Neuronal stem cell (in vitro differentiated cells): ENCODE measurements around the gene PTRH2.

Source experiments
- DNase-seq: peaks from one replicate; pipeline ENCODE4 v3.0.0-alpha.2; 2013; ENCODE audit warnings: low spot score
- H2AFZ ChIP-seq: one replicate; pipeline ENCODE4 v1.6.1; 2013; ENCODE audit warnings: mild to moderate bottlenecking, low read length, inconsistent platforms
- H2AK5ac ChIP-seq: 2 replicates; pipeline ENCODE4 v1.6.1; 2013; ENCODE audit warnings: low read depth, mild to moderate bottlenecking, inconsistent platforms, low read length, moderate library complexity, mixed read lengths
- H2BK120ac ChIP-seq: 2 replicates; pipeline ENCODE4 v1.6.1; 2013; ENCODE audit warnings: low read depth, mild to moderate bottlenecking, inconsistent platforms, low read length, moderate library complexity, mixed read lengths
- H2BK12ac ChIP-seq: one replicate; pipeline ENCODE4 v1.6.1; 2013; ENCODE audit warnings: low read length, inconsistent platforms
- H2BK15ac ChIP-seq: 2 replicates; pipeline ENCODE4 v1.6.1; 2013; ENCODE audit warnings: mild to moderate bottlenecking, low read length, inconsistent platforms, mixed read lengths
- H2BK5ac ChIP-seq: one replicate; pipeline ENCODE4 v1.6.1; 2013; ENCODE audit warnings: inconsistent platforms, mild to moderate bottlenecking, low read length, moderate library complexity
- H3K14ac ChIP-seq: one replicate; pipeline ENCODE4 v1.6.1; 2013; ENCODE audit warnings: low read length, inconsistent platforms
- H3K18ac ChIP-seq: 2 replicates; pipeline ENCODE4 v1.6.1; 2013; ENCODE audit warnings: low read length, inconsistent platforms
- H3K23ac ChIP-seq: 2 replicates; pipeline ENCODE4 v1.6.1; 2013; ENCODE audit warnings: low read depth, mild to moderate bottlenecking, mixed read lengths, low read length, inconsistent platforms; ENCODE audit not compliant: poor library complexity
- H3K27ac ChIP-seq: replicated peaks from 3 replicates; pipeline ENCODE4 v1.5.1; 2013; ENCODE audit warnings: low read length, inconsistent platforms
- H3K27me3 ChIP-seq, 3 experiments: 2 replicates each; pipeline ENCODE4 v1.6.1; 2013; ENCODE audit warnings: low read length in 3 of 3, mild to moderate bottlenecking in 2 of 3, inconsistent platforms in 1 of 3, low read depth in 1 of 3, mixed read lengths in 1 of 3, moderate library complexity in 1 of 3; ENCODE audit not compliant: control insufficient read depth in 3 of 3, insufficient read depth in 3 of 3
- H3K36me3 ChIP-seq, 2 donors: replicated peaks in 1 of 2; 2 replicates each; pipeline ENCODE4 v1.6.1; 2013; ENCODE audit warnings: low read length in 2 of 2; ENCODE audit not compliant: control insufficient read depth in 2 of 2, insufficient read depth in 2 of 2
- H3K4ac ChIP-seq: 2 replicates; pipeline ENCODE4 v1.6.1; 2013; ENCODE audit warnings: inconsistent platforms, mild to moderate bottlenecking, low read length, moderate library complexity
- H3K4me1 ChIP-seq, 2 donors: 1 replicate in 1 of 2; 2 replicates in 1 of 2; pipeline ENCODE4 v1.6.1; 2013; ENCODE audit warnings: low read length in 2 of 2, low read depth in 1 of 2; ENCODE audit not compliant: control insufficient read depth in 2 of 2, insufficient read depth in 1 of 2
- H3K4me2 ChIP-seq: one replicate; pipeline ENCODE4 v1.6.1; 2013; ENCODE audit warnings: mild to moderate bottlenecking, low read length, inconsistent platforms; ENCODE audit not compliant: insufficient read depth, poor library complexity, severe bottlenecking
- H3K4me3 ChIP-seq, 2 donors: 2 replicates each; pipeline ENCODE4 v1.5.1; 2013; ENCODE audit warnings: low read length in 2 of 2, mild to moderate bottlenecking in 2 of 2, inconsistent platforms in 1 of 2, moderate library complexity in 1 of 2
- H3K79me1 ChIP-seq: one replicate; pipeline ENCODE4 v1.6.1; 2013; ENCODE audit warnings: low read depth, mild to moderate bottlenecking, inconsistent platforms, low read length, moderate library complexity
- H3K9ac ChIP-seq: one replicate; pipeline ENCODE4 v1.6.1; 2013; ENCODE audit warnings: mild to moderate bottlenecking, low read depth, low read length, inconsistent platforms; ENCODE audit not compliant: poor library complexity
- H3K9me3 ChIP-seq, 2 donors: replicated peaks in 1 of 2; 2 replicates each; pipeline versions ENCODE3 to v1.6.1; 2013; ENCODE audit warnings: low read length in 2 of 2, mild to moderate bottlenecking in 2 of 2, inconsistent platforms in 1 of 2, low read depth in 1 of 2, mixed read lengths in 1 of 2, moderate library complexity in 1 of 2; ENCODE audit not compliant: control insufficient read depth in 2 of 2, insufficient read depth in 1 of 2
- H4K8ac ChIP-seq: one replicate; pipeline ENCODE4 v1.6.1; 2013; ENCODE audit warnings: low read depth, mild to moderate bottlenecking, inconsistent platforms, low read length, moderate library complexity
- H4K91ac ChIP-seq: one replicate; pipeline ENCODE4 v1.6.1; 2013; ENCODE audit warnings: low read length, low read depth, mild to moderate bottlenecking, inconsistent platforms; ENCODE audit not compliant: poor library complexity
- WGBS, 2 donors: extraction: QIAGEN DNeasy Blood & Tissue Kit; methylation state at CpG; one replicate each; pipeline ENCODE4 v1.1.7; 2013; ENCODE audit warnings: missing lambda C conversion rate in 2 of 2, mixed read lengths in 1 of 2; ENCODE audit not compliant: insufficient read length in 2 of 2, insufficient replicate concordance in 1 of 2; ENCODE audit errors: extremely low coverage in 2 of 2; 5-methylcytosine and 5-hydroxymethylcytosine counted together

PTRH2 gene

DNA sequence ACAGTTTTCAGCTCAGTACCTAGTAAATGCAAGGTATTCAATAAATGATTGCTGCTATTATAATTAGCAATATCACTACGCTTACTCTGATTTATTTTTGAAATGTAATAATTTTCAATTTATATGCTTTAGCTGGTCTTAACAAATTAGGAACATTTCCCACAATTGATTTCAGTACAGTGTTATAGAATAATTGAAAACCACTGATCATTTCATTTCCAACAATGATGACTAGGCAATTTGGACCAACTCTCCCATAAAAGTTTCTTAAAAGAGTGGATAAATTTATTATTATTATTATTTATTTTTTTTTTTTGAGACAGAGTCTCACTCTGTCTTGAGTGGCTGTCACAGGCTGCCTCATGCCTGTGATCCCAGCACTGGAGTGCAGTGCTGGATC lies 41.4 kb upstream of the PTRH2 start:
- Histone ChIP-seq H3K23ac (no peak overlapping the region), H3K9me3 (peaks cover 0 to 4% of the 10 kb centered on the region in 2 donors), H3K4me3 (no peak overlapping the region), H3K27me3 (no peaks in the 10 kb centered on the region), H3K14ac (no peak overlapping the region), H3K4me1 (no peaks in the 10 kb centered on the region), H3K18ac (no peak overlapping the region), H2AK5ac (no peak overlapping the region), H3K4me2 (no peak overlapping the region), H3K36me3 (no peaks in the 10 kb centered on the region), H2BK120ac (no peak overlapping the region), H3K4ac (no peak overlapping the region), H3K79me1 (no peaks in the 10 kb centered on the region), H3K27ac (no peak overlapping the region), H2BK12ac (no peak overlapping the region), H2AFZ (no peak overlapping the region), H2BK15ac (no peak overlapping the region), H3K9ac (no peak overlapping the region), H2BK5ac (no peak overlapping the region), H4K8ac (no peak overlapping the region), H4K91ac (no peak overlapping the region)
- WGBS, 2 donors: no CpG with 5 or more reads among the region's 1 CpG
- no peak for DNase-seq

DNA sequence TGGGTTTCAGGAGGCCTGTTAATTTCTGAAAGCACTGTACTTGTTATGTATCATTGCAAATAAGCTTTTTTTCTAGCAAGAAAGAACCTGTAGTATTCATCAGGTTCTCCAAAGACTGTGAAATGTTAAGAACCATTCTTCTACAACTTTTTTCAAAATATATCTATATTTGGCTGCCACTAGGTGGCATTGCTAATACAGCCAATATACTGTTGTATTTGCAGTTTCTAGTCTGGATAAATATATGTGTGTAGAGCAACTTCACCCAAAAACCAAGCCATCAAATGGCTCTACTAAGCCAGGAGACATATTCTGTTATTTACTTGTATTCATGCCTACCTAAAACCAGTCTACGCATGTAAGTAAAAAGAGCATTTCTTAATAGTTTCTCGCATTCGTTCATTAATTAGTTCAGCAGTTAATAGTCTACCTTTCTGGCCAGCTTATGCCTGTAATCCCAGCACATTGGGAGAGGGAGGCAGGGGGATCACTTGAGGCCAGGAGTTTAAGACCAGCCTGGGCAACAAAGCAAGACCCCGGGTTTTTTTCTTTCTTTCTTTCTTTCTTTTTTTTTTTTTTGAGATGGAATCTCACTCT lies 39.7 kb upstream of the PTRH2 start:
- no CpG with 5 or more reads among the region's 4 CpGs for WGBS, 2 donors
- Histone ChIP-seq H3K79me1 (no peaks in the 10 kb centered on the region), H3K4me3 (no peak overlapping the region), H3K9ac (no peak overlapping the region), H4K8ac (no peak overlapping the region), H3K27me3 (no peaks in the 10 kb centered on the region), H3K14ac (no peak overlapping the region), H2AK5ac (no peak overlapping the region), H2BK15ac (no peak overlapping the region), H3K36me3 (peaks cover 0 to 12% of the 10 kb centered on the region in 2 donors), H4K91ac (no peak overlapping the region), H3K23ac (no peak overlapping the region), H3K18ac (no peak overlapping the region), H3K4me2 (no peak overlapping the region), H2BK12ac (no peak overlapping the region), H3K9me3 (peaks cover 0 to 16% of the 10 kb centered on the region in 2 donors), H3K27ac (no peak overlapping the region), H2AFZ (no peak overlapping the region), H2BK120ac (no peak overlapping the region), H3K4me1 (no peaks in the 10 kb centered on the region), H2BK5ac (no peak overlapping the region), H3K4ac (no peak overlapping the region)
- DNase-seq: no peak

DNA sequence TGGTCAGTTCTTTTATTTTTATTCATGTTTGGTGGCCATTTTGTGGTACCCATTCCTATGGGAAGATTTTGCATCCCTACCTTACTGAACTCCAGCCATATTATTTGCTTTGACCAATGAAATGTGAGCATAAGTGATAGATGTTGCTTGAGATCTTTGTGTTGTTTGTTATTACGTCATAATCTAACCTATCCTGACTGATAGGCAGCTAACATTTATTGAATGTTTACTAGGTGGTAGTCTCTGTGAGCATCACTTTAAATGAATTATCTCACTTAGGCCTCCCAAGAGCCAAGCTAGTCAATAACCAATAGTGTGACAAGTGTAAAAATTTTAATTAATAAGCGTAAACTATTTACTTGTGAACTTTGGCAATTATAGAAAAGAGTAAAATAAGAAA lies 37.8 kb upstream of the PTRH2 start:
- H4K91ac ChIP-seq: no peak overlapping the region
- no peak overlapping the region for H3K23ac ChIP-seq
- H3K14ac ChIP-seq: no peak overlapping the region
- H2BK15ac ChIP-seq: no peak overlapping the region
- no peak overlapping the region for H2BK12ac ChIP-seq
- no CpG with 5 or more reads among the region's 2 CpGs for WGBS, 2 donors
- no peaks in the 10 kb centered on the region for H3K27me3 ChIP-seq
- H3K79me1 ChIP-seq: no peaks in the 10 kb centered on the region
- no peak overlapping the region for H2BK5ac ChIP-seq
- no peak overlapping the region for H4K8ac ChIP-seq
- no peak overlapping the region for H3K27ac ChIP-seq
- H3K4me1 ChIP-seq: no peaks in the 10 kb centered on the region
- no peak overlapping the region for H3K4me3 ChIP-seq
- H3K4ac ChIP-seq: no peak overlapping the region
- H2AFZ ChIP-seq: no peak overlapping the region
- no peak overlapping the region for H2BK120ac ChIP-seq
- no peak overlapping the region for H3K9ac ChIP-seq
- no peak overlapping the region for H2AK5ac ChIP-seq
- no peak overlapping the region for H3K18ac ChIP-seq
- no peak overlapping the region for H3K4me2 ChIP-seq
- peaks cover 0 to 23% of the 10 kb centered on the region in 2 donors for H3K36me3 ChIP-seq
- DNase-seq: no peak
- peaks cover 0 to 16% of the 10 kb centered on the region in 2 donors for H3K9me3 ChIP-seq

DNA sequence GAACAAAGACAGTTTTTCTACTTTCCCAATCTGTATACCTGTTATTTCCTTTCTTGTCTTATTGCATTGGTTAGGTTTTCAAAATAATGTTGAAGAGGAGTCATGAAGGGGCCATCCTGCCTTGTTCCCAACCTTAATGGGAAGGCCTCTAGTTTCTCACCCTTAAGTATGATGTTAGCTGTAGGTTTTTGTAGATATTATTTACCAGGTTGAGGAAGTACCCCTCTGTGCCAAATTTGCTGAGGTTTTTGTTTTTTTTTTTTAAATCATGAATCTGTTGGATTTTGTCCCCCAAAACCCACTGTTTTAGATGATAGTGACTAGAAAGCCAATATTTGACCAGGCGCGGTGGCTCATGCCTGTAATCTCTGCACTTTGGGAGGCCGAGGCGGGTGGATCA lies 36.6 kb upstream of the PTRH2 start:
- Histone ChIP-seq H3K23ac (no peak overlapping the region), H3K27me3 (no peaks in the 10 kb centered on the region), H3K14ac (no peak overlapping the region), H3K9me3 (peaks cover 0 to 16% of the 10 kb centered on the region in 2 donors), H3K4me2 (no peak overlapping the region), H4K8ac (no peak overlapping the region), H2BK15ac (no peak overlapping the region), H2BK12ac (no peak overlapping the region), H3K18ac (no peak overlapping the region), H2BK5ac (no peak overlapping the region), H3K4ac (no peak overlapping the region), H3K9ac (no peak overlapping the region), H4K91ac (no peak overlapping the region), H2AK5ac (no peak overlapping the region), H3K27ac (no peak overlapping the region), H3K4me3 (no peak overlapping the region), H3K4me1 (no peaks in the 10 kb centered on the region), H2AFZ (no peak overlapping the region), H3K36me3 (peaks cover 0 to 26% of the 10 kb centered on the region in 2 donors), H3K79me1 (no peaks in the 10 kb centered on the region), H2BK120ac (no peak overlapping the region)
- no peak for DNase-seq
- no CpG with 5 or more reads among the region's 4 CpGs for WGBS, 2 donors
